ENCODE results near the gene UBALD1.

DNA sequence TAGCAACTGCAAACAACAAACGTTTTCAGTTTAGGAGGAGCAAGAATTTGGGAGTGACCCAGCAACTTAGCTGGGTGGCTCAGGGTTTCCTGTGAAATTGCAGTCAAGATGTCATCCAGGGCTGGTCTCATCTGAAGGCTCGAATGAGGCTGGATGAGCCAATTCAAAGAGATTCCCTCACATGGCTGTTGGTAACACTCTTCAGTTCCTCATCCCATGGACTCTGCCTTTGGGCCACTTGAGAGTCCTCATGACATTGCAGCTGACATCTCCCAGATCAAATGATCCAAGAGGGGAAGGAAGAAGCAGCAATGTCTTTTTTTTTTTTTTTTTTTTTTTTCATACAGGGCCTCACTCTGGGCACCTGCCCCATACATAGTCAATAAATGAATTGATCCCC is 26.3 kb downstream of the UBALD1 start:
- TF ChIP-seq, protein P1, sequence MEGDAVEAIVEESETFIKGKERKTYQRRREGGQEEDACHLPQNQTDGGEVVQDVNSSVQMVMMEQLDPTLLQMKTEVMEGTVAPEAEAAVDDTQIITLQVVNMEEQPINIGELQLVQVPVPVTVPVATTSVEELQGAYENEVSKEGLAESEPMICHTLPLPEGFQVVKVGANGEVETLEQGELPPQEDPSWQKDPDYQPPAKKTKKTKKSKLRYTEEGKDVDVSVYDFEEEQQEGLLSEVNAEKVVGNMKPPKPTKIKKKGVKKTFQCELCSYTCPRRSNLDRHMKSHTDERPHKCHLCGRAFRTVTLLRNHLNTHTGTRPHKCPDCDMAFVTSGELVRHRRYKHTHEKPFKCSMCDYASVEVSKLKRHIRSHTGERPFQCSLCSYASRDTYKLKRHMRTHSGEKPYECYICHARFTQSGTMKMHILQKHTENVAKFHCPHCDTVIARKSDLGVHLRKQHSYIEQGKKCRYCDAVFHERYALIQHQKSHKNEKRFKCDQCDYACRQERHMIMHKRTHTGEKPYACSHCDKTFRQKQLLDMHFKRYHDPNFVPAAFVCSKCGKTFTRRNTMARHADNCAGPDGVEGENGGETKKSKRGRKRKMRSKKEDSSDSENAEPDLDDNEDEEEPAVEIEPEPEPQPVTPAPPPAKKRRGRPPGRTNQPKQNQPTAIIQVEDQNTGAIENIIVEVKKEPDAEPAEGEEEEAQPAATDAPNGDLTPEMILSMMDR (IDR thresholded peaks at IDR 0.05): no peak
- no peak for TF ChIP-seq EZH2 (IDR thresholded peaks at IDR 0.05; ENCODE audit: borderline replicate concordance, insufficient read depth, low read depth, low read length, poor library complexity, severe bottlenecking)
